Neural progenitor cell (in vitro differentiated cells): Measurements from ENCODE around the gene RBM47. TPM values are rescaled to one million over a fixed set of nuclear protein-coding genes. Genes with fewer than 3 reads are reported as not detected.

ENCODE experiments used
- DNase-seq: peaks from one replicate; pipeline ENCODE4 v3.0.0-alpha.2; 2016; ENCODE audit warnings: low spot score
- H2AFZ ChIP-seq: fragments of 200-600 bp; sonication (generic); replicated peaks from 2 replicates; pipeline ENCODE4 v1.6.1; 2016; ENCODE audit warnings: antibody characterized with exemption
- H3F3A ChIP-seq: fragments of 200-600 bp; sonication (generic); 2 replicates; pipeline ENCODE4 v1.6.1; 2016; ENCODE audit warnings: antibody characterized with exemption, low read depth
- H3K27ac ChIP-seq: fragments of 200-600 bp; sonication (generic); 2 replicates; pipeline ENCODE4 v1.5.1; 2016; ENCODE audit warnings: mild to moderate bottlenecking
- H3K27me3 ChIP-seq: fragments of 200-600 bp; sonication (generic); 2 replicates; pipeline ENCODE4 v1.6.1; 2016; ENCODE audit warnings: mild to moderate bottlenecking, moderate library complexity
- H3K36me3 ChIP-seq: fragments of 200-600 bp; sonication (generic); 2 replicates; pipeline ENCODE4 v1.5.1; 2016
- H3K4me1 ChIP-seq: fragments of 200-600 bp; sonication (generic); 2 replicates; pipeline ENCODE4 v1.6.1; 2016; ENCODE audit warnings: mixed run types
- H3K4me2 ChIP-seq: fragments of 200-600 bp; sonication (generic); 2 replicates; pipeline ENCODE4 v1.6.1; 2016
- H3K4me3 ChIP-seq: fragments of 200-600 bp; sonication (generic); 2 replicates; pipeline ENCODE4 v1.5.1; 2016
- H3K79me2 ChIP-seq: fragments of 200-600 bp; sonication (generic); 2 replicates; pipeline ENCODE4 v1.6.1; 2016; ENCODE audit warnings: low read depth
- H3K9ac ChIP-seq: fragments of 200-600 bp; sonication (generic); 2 replicates; pipeline ENCODE4 v1.6.1; 2016
- H3K9me3 ChIP-seq: fragments of 200-600 bp; sonication (generic); 2 replicates; pipeline ENCODE4 v1.5.1; 2016; ENCODE audit warnings: low read depth
- H4K20me1 ChIP-seq: fragments of 200-600 bp; sonication (generic); 2 replicates; pipeline ENCODE4 v1.6.1; 2016; ENCODE audit warnings: low read depth
- H3K27ac Mint-ChIP-seq: 3 replicates; pipeline ENCODE4 v1.8.0; 2021; ENCODE audit warnings: mixed read lengths
- H3K27me3 Mint-ChIP-seq: 2 replicates; pipeline ENCODE4 v1.8.0; 2022; ENCODE audit warnings: low read depth, mild to moderate bottlenecking, inconsistent platforms, moderate library complexity, mixed read lengths; ENCODE audit not compliant: insufficient read depth
- H3K36me3 Mint-ChIP-seq: 3 replicates; pipeline ENCODE4 v1.8.0; 2021; ENCODE audit warnings: mixed read lengths
- H3K4me1 Mint-ChIP-seq: 3 replicates; pipeline ENCODE4 v1.8.0; 2021; ENCODE audit warnings: mixed read lengths
- H3K4me3 Mint-ChIP-seq: 3 replicates; pipeline ENCODE4 v1.8.0; 2021; ENCODE audit warnings: mild to moderate bottlenecking, moderate library complexity, mixed read lengths
- H3K9me3 Mint-ChIP-seq: 3 replicates; pipeline ENCODE4 v1.8.0; 2020; ENCODE audit warnings: mixed read lengths
- CTCF ChIP-seq: fragments of 200-600 bp; sonication (generic); IDR thresholded peaks from 2 replicates; pipeline ENCODE4 v1.5.1; 2017; ENCODE audit warnings: antibody characterized with exemption, mild to moderate bottlenecking
- EZH2 ChIP-seq: fragments of 200-600 bp; sonication (generic); IDR thresholded peaks from 2 replicates; pipeline ENCODE4 v1.6.1; 2017; ENCODE audit warnings: antibody characterized with exemption, mild to moderate bottlenecking, moderate library complexity
- EZH2phosphoT487 ChIP-seq: fragments of 200-600 bp; sonication (generic); IDR thresholded peaks from 2 replicates; pipeline ENCODE4 v1.6.1; 2017; ENCODE audit warnings: antibody characterized with exemption
- total RNA-seq: library from RNA; depleted of rRNA; stranded (reverse); fragments of >200 nt; gene quantifications from 2 replicates; pipeline ENCODE4 v1.2.3, GENCODE V29; 2015; ENCODE audit warnings: low replicate concordance

Gene RBM47
- total RNA-seq, 1 donor from 2014 or later: 2.9 TPM

GRCh38 chr4:40524366-40525041, 105.2 kb downstream of the RBM47 start:
- H3K9me3 Mint-ChIP-seq: no peaks in the 10 kb centered on the region
- H3K27me3 Mint-ChIP-seq: peaks cover 3% of the 10 kb centered on the region
- no peak overlapping the region for H3K27ac Mint-ChIP-seq
- Histone ChIP-seq H2AFZ (no peak overlapping the region), H3K4me3 (no peak overlapping the region), H3K9me3 (no peaks in the 10 kb centered on the region), H3K4me2 (no peak overlapping the region), H3K79me2 (no peaks in the 10 kb centered on the region), H3K4me1 (peaks cover 6% of the 10 kb centered on the region), H3K27ac (no peak overlapping the region), H3K36me3 (no peaks in the 10 kb centered on the region), H4K20me1 (no peaks in the 10 kb centered on the region), H3K9ac (no peak overlapping the region), H3K27me3 (no peaks in the 10 kb centered on the region), H3F3A (peaks cover 7% of the 10 kb centered on the region)
- TF ChIP-seq CTCF: no peak
- no peak for TF ChIP-seq EZH2phosphoT487
- no peak for TF ChIP-seq EZH2
- peaks cover 16% of the 10 kb centered on the region for H3K4me1 Mint-ChIP-seq
- no peaks in the 10 kb centered on the region for H3K36me3 Mint-ChIP-seq
- DNase-seq: no peak
- no peak overlapping the region for H3K4me3 Mint-ChIP-seq

- Histone ChIP-seq H3K4me1 (peaks cover 6% of the 10 kb centered on the region), H3K79me2 (no peaks in the 10 kb centered on the region), H3K9ac (no peak overlapping the region), H2AFZ (no peak overlapping the region), H3K27me3 (no peaks in the 10 kb centered on the region), H3K9me3 (no peaks in the 10 kb centered on the region), H3K36me3 (no peaks in the 10 kb centered on the region), H3F3A (peaks cover 7% of the 10 kb centered on the region), H3K4me3 (no peak overlapping the region), H4K20me1 (no peaks in the 10 kb centered on the region), H3K4me2 (no peak overlapping the region), H3K27ac (no peak overlapping the region)
- TF ChIP-seq CTCF (no peak), EZH2phosphoT487 (no peak), EZH2 (no peak)
- Mint-ChIP-seq H3K4me3 (no peak overlapping the region), H3K36me3 (no peaks in the 10 kb centered on the region), H3K4me1 (peaks cover 16% of the 10 kb centered on the region), H3K9me3 (no peaks in the 10 kb centered on the region), H3K27ac (no peak overlapping the region), H3K27me3 (peaks cover 3% of the 10 kb centered on the region)
- DNase-seq: no peak
Observed at GRCh38 chr4:40523581-40523980, 106.1 kb downstream of the RBM47 start.

- no peaks in the 10 kb centered on the region for H3K36me3 ChIP-seq
- no peaks in the 10 kb centered on the region for H3K9me3 ChIP-seq
- Mint-ChIP-seq H3K27me3 (peaks cover 3% of the 10 kb centered on the region), H3K4me3 (no peak overlapping the region), H3K27ac (no peak overlapping the region), H3K9me3 (no peaks in the 10 kb centered on the region), H3K36me3 (no peaks in the 10 kb centered on the region), H3K4me1 (peaks cover 16% of the 10 kb centered on the region)
- no peaks in the 10 kb centered on the region for H4K20me1 ChIP-seq
- H3F3A ChIP-seq: peaks cover 7% of the 10 kb centered on the region
- no peak overlapping the region for H3K27ac ChIP-seq
- no peak overlapping the region for H2AFZ ChIP-seq
- H3K79me2 ChIP-seq: no peaks in the 10 kb centered on the region
- TF ChIP-seq EZH2phosphoT487: no peak
- no peak for TF ChIP-seq EZH2
- TF ChIP-seq CTCF: no peak
- no peak overlapping the region for H3K9ac ChIP-seq
- peaks cover 6% of the 10 kb centered on the region for H3K4me1 ChIP-seq
- H3K27me3 ChIP-seq: no peaks in the 10 kb centered on the region
- no peak overlapping the region for H3K4me3 ChIP-seq
- DNase-seq: no peak
- no peak overlapping the region for H3K4me2 ChIP-seq
Observed at GRCh38 chr4:40521957-40522356, 107.7 kb downstream of the RBM47 start.
